GM21515 (cell line): ENCODE measurements around the gene FCRLA.

ENCODE experiments used
- ATAC-seq: cut with Tn5 transposase; IDR thresholded peaks from one replicate; pipeline ENCODE4 v1.9.1; 2021; ENCODE audit not compliant: unreplicated experiment

Gene FCRLA

DNA sequence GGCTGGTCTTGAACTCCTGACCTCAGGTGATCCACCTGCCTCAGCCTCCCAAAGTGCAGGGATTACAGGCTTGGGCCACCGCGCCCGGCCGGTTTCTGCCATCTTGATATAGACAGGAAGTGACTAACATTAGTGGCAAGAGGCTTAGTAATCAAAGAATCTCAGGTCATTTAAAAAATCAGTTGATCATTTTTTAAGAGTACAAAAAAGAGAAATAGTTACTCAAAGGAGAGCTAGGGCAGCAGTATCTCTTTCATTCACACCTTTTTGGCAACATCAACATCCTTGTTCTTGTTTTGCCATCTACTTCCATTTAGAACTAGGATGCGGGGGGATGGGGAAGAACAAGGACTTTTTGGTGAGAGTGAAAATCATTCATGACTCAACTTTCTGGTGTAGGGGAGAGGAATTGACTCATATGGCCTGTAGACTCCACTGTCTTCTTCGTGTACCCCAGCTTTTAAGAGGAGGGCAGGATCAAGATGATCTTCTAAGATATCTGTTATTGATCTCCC lies 23.1 kb downstream of the FCRLA start:
- ATAC-seq: no peak

DNA sequence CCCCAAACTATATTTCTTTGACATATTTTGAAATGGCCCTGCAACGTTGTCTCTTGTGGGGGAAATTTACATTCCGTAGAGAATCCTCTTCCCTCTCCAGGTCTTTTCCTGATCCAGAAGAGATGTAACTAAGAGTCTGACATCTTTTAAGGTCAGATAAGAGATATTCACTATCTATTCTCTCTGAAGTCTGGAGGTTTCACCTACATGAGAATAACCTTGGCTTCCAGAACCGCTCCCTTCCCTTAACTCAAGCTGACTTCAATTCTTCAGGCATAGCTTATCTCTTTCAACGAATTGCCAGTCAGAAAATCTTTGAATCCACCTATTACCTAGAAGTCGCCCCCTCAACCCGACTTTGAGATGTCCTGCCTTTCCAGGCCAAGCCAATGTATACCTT lies 24.2 kb downstream of the FCRLA start:
- ATAC-seq: no peak

DNA sequence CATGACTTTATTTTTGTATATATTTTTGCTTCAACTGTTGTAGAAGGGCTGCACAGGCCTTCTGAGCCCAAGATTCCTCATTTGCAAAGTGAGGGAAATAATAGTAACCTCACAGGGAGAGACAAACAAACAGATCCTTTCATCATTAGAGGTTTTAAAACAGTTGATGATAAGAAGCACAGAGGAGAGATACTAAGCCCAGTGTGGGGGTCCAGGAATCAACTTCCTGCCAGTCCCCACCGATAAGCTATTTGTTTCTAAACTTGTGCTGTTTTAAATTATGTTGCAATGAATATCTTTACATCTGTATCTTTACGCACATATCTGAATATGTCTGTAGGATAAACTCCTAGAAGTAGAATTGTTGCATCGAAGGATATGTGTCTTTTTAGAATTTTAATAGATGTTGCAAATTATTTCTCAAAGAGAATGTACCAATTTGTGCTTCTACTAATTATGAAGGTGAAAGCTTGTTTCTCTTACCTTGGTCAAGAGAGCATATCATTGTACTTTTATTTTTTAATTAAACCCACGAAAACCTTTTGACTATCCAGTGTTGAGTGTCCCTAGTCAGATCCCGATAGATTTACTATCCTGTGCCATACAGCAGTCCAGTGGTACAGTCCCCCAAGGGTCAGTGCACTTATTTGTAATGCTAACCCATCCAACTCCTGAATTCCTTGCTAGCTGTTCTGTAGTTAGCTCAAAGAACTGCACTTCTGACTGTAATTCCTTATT lies 25.1 kb downstream of the FCRLA start:
- ATAC-seq: no peak

DNA sequence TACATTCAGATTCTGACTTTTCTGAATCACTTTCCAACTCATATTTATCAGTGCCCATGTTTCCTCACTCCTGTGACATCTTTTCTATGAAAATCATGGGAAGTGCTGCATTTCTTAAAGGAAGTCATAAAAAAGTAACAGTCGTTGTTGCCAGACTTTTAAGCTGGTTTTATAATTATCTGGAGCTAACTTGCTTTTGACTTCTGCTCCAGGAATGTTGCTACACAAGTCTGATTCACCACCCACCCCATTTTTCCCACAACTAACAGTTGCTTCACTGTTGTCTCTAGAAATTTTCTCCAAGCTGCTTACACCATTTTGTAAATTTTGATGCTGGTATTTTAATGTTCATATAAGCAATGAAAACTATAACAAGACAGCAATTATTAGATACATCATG lies 26.5 kb downstream of the FCRLA start:
- no peak for ATAC-seq

DNA sequence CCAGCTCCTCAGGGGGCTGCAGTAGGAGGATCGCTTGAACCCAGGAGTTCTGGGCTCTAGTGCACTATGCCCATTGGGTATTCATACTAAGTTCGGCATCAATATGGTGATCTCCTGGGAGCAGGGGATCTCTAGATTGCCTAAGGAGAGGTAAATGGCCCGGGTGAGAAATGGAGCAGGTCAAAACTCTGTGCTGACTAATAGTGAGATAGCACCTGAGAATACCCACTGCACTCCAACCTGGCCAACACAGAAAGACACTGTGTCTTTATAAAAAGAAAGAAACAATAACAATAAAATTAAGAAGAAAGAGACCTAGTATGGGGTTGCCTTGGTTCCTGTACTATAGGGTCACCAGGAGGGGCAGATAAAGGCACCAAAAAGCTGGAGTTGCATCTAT lies 28.8 kb downstream of the FCRLA start:
- ATAC-seq: no peak

DNA sequence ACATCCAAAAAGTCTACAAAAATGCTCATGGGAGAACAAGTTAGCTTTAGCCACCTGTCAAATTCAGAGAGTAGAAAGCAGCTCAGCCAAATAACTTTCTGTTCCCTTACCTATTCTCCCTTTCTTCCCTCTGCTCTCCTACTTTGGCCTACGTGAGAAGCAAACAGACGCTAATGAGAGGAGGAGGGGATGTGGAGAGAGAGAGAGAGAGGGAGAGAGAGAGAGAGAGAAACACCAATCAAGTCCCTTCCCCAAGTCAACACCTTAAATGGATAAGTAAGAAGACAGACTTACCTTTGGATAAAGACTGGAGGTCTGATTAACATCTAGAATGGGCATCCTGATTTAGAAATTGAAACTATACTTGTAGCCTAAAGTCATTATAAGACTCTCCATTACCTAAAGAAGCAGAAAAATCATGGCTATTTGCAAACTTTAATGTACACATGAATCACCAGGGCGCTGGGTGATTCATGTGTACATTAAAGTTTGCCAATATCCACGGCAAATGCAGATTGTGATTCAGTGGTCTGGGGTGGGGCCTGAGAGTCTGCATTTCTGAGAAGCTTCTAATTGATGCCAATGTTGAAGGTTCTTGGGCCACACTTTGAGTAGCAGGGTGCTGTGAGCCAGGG lies 29.4 kb downstream of the FCRLA start:
- ATAC-seq: no peak

DNA sequence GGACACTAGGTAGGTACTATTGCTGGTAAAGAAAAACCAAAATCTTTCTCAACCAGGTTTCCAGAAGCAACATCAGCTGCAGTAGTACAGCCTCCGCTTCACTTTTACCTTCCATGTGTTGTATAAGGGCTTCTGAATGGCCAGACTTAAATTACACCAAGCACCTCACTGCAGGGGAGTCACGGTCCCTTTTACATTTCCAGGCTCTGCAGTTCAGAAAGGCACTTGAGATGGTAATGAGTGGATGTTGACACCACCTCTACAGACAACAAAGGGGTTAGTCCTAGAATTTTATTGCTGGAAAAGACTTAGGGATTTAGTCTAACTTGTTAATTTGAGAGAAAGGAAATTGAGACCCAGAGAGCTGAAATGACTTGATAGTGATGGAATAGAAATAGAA lies 30.6 kb downstream of the FCRLA start:
- no peak for ATAC-seq

DNA sequence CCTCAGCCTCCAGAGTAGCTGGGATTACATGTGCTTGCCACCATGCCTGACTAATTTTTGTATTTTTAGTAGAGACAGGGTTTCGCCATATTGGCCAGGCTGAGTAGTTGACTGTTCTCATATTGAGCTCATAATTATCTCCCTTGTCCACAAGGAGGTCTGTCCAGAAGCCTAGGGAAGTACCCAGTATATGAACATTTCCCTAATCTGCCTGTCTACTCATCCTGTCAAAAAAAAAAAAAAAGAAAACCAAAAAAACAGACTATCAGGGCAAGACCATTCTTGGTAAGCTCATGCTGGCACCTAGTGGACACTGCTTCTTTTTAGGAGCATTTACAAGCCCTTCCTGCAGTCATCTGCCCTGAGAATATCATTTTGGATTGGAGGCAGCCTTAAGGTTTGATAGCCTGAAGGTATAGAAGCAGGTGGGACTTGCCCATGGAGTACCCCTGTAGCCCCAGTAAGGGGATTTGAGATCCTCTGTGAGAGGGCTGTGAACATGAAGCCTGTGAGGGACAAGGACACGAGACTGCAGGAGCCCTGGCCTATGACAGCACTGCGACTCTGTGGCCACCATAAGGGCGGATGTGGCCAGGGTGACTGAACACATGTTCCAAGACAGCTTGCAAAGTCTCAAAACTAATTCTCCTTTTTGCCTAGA lies 31.7 kb downstream of the FCRLA start:
- peak; percentile 50 for ATAC-seq

DNA sequence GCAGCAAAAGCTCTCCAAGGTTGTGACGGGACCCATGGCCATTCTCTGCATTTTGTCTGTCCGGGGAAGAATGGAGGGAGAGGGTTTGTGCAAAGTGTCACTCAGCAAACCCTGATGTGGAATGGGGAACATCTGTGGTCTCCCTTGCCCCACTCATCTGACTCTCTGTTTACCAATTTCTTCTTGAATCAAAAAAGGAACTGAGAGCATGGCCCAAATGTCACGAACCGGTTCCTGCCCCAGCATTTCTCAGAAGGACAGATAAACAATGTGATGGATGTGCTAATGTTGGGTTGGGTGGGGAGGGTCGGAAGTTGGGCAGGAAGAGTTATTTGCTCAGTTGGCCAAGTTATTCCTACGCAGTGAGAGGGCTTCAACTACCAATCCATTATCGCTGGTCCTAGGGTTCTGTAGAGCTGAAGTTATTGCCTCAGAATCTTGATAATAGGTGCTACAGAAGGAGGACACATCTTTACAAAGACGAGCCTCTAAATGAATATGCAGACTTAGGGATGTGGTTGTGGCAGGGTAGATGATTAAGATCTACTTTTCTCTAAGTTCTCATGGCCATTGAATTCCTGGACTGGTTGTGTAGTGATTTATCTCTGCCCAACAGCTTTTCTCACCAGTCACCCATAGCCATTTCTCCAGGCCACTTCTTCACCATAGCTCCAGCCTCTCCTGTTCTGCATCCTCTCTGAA lies 33.0 kb downstream of the FCRLA start:
- ATAC-seq: peak; percentile 37

DNA sequence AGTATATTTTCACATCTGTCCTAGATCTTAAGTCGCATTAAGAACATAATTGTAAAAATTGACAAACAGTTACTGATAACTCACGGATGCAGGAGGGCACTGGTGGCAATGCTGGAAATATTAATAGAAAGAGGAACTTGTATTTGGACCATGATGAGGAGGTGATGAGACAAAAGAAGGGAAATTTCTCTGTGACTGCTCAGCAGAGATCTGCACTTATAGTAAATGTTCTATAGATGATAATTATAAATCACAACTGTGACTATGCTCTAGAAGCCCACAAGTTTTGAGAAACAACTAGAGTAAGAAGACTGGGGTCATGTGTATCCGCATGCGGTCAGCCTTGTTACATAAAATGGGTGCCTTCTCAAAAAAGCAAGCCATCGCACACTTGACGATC lies 33.9 kb downstream of the FCRLA start:
- no peak for ATAC-seq

DNA sequence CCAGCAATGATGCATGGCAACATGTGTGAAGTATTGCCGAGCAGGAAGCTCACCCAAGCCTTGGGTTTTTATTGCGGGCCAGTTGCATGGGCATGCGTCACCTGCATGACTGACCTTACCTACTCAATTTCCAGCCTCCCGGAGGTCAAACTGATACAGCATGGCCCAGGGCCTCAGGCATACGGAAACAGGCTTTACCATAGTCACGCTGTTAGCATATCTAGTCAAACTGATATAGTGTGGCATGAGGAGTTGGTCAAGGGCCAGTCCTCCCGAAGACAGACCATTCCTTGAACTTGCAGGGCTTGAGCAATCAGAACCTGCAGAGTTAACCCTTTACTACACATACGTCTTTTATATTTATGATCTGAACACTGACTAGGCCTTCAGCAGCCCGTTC lies 36.2 kb downstream of the FCRLA start:
- ATAC-seq: no peak

DNA sequence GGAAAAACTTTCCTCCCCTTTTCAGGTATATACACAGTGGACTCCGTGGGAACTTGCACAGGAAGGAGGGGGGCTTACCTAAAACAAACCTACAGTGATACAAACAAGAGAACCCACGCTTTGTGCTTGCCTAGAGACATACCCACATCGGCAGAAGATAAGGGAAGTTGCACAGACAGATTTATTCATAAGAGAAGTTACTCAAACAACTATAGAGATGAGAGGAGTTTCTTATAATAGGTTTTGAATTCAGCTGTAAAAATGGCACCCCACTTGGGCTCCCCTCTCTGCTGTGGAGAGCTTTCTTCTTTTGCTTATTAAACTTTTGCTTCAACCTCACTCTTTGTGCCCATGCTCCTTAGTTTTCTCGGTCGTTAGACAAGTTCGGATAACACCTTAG lies 40.8 kb downstream of the FCRLA start:
- ATAC-seq: no peak

DNA sequence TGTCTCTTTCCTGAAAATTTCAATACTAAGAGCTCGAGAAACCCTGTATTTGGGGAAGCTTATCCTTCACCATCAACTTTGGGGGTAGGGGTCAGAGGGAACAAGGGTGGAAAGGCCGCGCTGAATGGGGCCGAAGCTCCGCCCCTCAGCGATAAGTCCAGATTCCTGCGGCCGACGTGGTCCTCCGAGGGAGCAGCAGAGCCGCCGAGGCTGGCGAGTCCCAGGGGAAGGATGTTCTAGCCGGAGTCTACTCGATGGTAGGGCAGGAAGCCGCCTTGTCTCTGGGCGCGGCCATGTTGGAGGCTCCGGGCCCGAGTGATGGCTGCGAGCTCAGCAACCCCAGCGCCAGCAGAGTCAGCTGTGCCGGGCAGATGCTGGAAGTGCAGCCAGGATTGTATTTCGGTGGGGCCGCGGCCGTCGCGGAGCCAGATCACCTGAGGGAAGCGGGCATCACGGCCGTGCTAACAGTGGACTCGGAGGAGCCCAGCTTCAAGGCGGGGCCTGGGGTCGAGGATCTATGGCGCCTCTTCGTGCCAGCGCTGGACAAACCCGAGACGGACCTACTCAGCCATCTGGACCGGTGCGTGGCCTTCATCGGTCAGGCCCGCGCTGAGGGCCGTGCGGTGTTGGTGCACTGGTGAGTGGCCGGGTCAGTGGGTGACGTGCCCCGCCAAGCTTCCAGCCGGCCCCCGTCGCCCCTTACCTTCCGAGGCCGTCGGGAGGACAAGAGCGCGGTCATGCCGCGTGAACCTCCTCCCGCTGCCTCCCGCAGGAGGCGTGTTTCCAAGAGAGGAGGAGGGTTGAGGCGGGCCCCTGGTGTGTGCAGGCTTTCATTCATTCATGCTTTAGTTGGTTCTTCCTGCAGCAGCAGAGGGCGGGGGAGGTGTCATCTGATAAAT lies 42.7 kb downstream of the FCRLA start, which contains the start of gene DUSP12:
TSS of gene DUSP12 (plus strand) at position 278 of the 899 bp plus-strand sequence. CDS start at position 294, 16 bp downstream.
- ATAC-seq: peak; percentile 93

DNA sequence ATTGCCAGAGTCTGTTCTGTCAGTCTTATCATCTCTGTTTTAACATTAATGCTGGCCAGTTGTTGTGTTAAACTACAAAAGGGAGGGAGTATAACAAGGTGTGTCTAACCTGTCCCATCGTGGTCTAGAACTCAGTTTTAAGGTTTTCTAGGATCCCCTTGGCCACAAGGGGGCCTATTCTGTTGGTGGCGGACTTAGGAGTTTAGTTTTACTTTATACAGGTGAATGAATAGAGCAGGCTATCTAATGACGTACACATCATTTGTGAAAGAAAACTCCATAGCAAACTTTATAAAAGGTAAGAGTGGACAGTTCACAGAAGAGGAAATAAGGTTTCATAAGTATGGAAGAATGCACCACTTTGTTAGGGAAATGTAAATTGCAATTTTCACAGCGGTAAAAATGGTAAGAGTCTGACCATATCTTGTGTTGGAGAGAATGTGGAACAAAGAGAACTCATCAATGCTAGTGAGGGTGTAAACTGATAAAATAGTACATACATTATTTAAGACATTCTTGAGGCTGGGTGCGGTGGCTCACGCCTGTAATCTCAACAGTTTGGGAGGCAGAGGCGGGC lies 56.6 kb downstream of the FCRLA start:
- ATAC-seq: no peak
